ENCODE data around the gene PTPRN2.
"Not testable (repeated sequence)": the region's sequence is repeated elsewhere in the genome, so short reads cannot be mapped to it uniquely, and the experiment has no call there.

Gene PTPRN2

GRCh38 chr7:158550394-158550700 lies 37.3 kb downstream of the PTPRN2 start:
- DNase-seq, result no peak

- DNase-seq, result no peak
These were observed 37.8 kb downstream of the PTPRN2 start for GRCh38 chr7:158549616-158550393.

- DNase-seq, result no peak
These were observed 38.4 kb downstream of the PTPRN2 start for GRCh38 chr7:158549176-158549615.

DNA sequence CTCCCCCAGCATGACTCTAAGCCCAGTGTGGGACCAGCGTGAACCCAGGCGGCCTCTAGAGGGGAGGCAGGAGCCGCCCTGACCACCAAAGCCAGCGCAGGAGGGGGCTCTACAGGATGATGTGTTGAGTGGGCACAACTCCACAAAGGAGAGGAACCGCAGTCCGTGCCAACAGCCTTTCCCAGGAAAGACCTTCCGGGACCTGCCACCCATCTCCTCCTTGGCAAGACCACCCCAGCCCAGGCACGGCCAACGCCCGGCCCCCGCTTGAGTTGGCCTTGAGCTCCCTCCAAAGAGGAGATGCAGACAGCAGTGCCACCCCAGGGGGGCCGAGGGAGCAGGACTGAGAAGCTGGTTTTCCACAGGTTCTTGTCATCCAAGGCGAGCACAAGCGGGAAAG lies 38.9 kb downstream of the PTPRN2 start:
- no peak for DNase-seq

- DNase-seq, result no peak
These were observed 39.8 kb downstream of the PTPRN2 start for GRCh38 chr7:158547817-158548216.

- no peak for DNase-seq
These were observed 41.0 kb downstream of the PTPRN2 start for GRCh38 chr7:158546626-158547025.

GRCh38 chr7:158546214-158546613 lies 41.4 kb downstream of the PTPRN2 start:
- DNase-seq, result no peak

DNA sequence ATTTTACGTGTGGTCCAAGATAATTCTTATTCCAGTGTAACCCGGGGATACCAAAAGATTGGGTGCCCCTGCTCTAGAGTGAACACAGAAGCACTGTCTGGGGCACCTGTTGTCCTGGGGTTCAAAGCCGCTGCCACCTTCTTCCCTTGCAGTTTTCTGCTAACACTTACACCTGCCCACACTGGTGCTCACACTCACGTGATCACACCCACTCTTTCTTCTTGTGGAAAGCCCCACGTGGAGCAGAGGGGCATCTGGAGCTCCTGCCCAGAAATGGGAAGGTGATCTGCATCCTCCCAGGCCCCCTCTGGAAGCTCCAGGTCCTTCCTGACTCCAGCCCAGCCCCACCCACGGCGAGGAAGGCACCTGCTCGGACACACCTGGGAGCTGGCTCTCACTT lies 42.9 kb downstream of the PTPRN2 start:
- no peak for DNase-seq

- DNase-seq, result no peak
These were observed 43.8 kb downstream of the PTPRN2 start for GRCh38 chr7:158543840-158544239.

DNA sequence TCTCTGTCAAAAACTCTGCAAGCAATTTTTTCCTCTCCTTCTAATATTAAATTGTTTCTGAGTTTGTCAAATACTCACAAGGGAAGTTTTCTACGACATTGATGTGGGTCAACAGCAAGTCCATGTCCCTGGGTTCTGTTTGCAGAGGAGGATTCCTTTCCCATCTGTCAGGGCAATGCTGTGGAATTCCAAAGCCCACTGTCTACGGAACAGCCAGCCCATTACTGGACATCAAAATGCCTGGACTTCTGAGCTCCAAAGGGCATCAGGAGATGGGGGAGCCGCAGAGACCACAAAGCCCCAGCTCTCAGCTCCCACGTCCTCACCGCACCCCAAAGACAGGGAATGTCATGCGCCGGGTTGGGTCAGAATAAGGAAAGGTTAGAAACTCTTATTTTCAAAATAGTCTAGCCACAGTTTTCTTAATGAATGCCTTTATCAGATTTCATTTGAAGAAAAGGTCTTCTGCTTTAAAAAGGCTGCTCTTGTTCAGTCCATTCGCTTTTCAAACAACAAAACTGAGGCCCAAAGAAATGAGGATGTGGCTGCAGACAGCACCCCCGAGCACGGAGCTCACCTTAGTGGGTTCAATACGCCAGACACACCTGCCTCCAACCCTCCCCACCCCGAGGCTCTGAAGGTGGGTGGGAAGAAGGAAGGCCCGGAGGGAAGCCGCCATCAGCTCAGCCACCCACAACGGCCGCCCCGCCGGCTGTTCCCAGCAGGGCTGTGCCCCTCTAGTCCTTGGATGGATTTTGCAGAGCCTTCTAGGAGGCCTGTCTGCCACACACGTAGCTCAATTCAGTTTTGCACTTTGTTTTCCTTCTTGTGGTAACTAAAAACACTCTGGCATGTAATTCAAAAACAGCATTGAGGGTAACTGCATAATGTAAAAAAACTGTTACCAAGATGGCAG lies 44.7 kb downstream of the PTPRN2 start:
- DNase-seq, result no peak

DNA sequence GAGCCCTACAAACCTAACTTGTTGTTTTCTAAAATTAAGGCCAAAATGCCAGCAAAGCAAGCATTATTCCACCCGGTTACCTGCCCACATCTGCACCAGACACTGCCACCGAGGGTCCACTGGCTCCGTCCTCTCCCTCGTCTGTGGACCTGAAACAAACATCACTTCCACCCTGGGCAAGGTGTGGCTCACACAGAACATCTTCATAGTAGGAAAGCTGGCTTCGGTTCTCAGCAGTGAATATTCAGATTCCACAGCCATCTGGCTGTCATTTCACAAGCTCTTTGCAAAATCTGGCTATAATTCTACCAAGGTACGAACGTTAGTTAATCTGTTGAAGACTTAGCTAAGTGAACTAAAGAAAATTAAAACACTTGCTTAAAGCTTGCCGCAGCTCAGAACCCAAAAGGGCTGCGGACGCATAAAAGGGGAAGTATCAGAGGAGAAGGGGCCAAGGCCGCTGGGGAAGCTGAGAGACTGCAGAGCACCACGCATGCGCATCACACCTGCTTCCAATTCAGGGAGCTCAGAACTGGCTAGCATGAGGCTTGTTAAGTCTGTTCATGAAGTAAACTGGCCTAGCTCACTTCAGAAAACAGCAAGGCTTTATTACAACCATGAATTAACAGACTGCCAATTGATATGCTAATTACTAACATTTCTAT lies 46.1 kb downstream of the PTPRN2 start:
- peak; percentile 16 to 31 for DNase-seq

DNA sequence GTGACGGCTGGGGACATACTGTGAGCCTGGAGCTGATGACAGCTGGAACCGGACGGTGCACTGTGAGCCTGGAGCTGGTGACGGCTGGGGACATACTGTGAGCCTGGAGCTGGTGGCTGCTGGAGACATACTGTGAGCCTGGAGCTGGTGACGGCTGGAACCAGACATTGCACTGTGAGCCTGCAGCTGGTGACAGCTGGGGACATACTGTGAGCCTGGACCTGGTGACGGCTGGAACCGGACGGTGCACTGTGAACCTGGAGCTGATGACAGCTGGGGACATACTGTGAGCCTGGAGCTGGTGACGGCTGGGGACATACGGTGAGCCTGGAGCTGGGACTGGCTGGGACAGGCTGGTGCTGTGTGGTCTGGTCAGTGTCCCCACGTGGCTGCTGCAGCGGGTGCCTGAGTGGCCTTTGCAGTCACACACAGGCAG lies 47.9 kb downstream of the PTPRN2 start:
- DNase-seq, result no peak

GRCh38 chr7:158538156-158538946 lies 49.3 kb downstream of the PTPRN2 start:
- DNase-seq, result no peak

- no peak for DNase-seq
These were observed 50.1 kb downstream of the PTPRN2 start for GRCh38 chr7:158537516-158537882.

DNA sequence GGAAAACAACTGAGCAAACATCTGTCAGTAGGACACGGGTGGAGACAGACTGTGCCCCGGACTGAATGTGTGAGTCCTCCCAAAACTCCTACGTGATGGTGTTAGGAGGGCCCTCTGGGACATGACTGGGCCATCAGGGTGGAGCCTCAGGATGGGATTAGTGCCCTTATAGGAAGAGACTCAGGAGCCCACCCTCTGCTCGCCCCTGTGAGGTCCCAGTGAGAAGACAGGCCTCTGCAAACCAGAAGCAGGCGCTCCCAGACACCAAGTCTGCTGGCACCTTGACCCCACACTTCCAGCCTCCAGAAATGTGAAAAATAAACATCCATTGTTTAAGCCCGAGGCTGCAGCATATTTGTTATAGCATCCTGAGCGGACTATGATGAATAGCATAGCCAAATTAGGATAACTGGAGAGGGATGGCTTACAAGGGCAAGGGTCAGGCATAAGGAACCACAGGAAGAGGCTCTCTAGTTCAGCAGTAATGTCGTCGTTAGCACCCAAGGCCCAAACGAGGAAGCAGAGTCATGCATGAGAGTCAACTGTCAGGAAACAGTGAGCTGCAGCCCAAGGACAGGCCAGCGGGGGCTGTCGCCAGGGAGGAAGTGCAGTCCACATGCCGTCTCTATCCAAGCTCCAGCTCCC lies 50.6 kb downstream of the PTPRN2 start:
- DNase-seq, result no peak

DNA sequence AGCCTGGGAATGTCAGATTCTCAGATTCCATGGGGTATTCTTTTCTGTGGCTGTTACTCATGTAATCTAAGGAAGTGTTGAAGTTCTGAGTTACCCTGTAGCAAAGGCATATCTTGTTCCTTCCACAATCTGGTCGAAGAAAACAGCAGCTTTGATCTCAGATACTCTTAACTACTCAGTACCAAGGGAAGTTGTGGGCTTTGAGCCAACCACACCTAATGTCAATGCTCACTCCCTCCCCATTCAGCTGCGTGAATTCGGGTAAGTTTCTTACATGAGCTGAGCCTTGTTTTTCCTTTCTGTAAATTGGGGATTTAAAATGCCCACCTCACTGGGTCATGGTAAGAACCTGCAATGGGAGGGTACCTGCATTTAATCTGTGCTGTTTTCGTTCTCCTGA lies 52.5 kb downstream of the PTPRN2 start:
- DNase-seq, result no peak

DNA sequence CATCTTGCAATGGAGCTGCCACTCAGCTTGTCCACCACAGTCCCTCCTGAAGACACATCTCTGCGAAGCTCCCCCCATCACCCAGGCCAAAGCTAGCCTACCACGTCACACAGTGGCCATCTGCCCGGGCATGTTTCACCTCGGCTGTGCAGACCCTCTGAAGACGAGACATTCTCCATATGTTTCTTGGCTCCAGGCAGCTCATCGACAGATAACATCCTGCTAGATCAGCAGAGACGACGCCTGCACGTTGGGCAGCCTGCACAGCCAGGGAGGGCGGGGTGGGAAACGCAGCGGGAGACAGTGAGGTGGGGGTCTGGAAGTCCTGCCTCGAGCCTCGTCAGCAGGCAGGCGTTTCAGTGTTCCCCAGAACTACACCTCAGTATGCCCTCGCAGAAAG lies 53.0 kb downstream of the PTPRN2 start:
- DNase-seq, result no peak

DNA sequence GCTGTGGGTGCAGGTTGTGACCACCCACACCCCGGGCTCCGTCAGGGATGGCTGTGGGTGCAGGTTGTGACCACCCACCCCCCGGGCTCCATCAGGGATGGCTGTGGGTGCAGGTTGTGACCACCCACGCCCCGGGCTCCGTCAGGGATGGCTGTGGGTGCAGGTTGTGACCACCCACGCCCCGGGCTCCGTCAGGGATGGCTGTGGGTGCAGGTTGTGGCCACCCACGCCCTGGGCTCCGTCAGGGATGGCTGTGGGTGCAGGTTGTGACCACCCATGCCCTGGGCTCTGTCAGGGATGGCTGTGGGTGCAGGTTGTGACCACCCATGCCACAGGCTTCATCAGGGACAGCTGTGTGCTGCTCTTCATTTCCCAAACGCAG lies 53.5 kb downstream of the PTPRN2 start:
- not testable (repeated sequence) for DNase-seq

- no peak for DNase-seq
These were observed 54.1 kb downstream of the PTPRN2 start for GRCh38 chr7:158533386-158534133.

DNA sequence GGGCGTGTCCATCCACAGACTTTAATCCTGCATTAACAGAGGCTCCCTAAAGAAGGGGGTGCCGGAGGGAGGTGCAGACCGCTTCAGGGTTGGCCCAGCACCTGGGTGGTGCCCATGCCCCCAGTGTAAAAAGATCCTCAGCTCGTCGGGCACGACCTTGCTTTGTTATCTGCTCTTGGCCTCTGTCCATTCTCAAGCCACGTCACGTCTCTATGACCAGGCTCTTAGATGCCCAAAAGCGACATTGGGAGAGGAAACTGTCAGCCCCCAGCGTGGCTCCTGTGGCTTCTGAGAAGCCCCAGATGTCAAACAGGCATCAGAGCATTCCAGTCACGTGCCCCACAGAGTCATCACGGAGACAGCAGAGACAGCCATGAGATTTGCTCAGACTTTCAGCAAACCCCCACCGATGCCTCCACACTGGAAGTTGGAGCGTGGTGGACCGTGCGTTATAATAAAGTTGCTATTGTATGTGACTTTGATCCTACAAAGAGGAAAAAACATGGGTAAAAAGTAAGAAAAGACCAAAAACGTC lies 55.5 kb downstream of the PTPRN2 start:
- no peak for DNase-seq

DNA sequence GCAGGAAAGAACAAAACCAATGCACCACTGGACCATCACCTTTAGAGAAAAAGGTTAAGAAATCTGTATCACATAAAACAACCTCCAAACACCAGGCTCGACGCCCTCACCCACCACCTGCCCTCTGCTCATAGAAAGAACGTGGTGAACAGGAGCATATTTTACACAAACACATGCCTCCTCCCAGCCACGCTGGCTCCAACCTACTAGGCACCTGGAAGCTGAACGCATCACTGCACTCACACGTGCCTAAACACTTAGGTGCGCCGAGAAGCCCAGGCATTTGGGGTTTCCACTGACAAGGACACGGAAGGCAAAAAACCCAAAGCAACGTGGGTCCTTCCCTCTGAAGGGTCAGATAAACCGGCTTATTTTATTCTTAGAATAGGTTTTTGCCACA lies 56.0 kb downstream of the PTPRN2 start:
- no peak for DNase-seq
